ENCODE data around the gene NOL3. TPM values are rescaled to one million over a fixed set of nuclear protein-coding genes. Genes with fewer than 3 reads are reported as not detected.

NOL3 gene
- total and polyA plus RNA-seq, 2 of the 13 experiments (the other 11 are each of a cell fraction or from before 2014, with no cell fraction given), result 5.7 to 20.5 TPM

GRCh38 chr16:67184453-67184994 is 14.2 kb downstream of the NOL3 start (continued):
- TF ChIP-seq TOPORS (CRISPR knock-in tag; IDR thresholded peaks at IDR 0.05), result 0 out of 2 replicates have a peak, but pooled peaks have one; percentile 3
- no peak for TF ChIP-seq ZBTB42 (CRISPR knock-in tag; IDR thresholded peaks at IDR 0.05)
- TF ChIP-seq CCDC6 (CRISPR knock-in tag; IDR thresholded peaks at IDR 0.05), result no peak
- no peak for TF ChIP-seq ZNF761 (CRISPR knock-in tag; conservative IDR thresholded peaks at IDR 0.05)
- TF ChIP-seq PHF5A (CRISPR knock-in tag; IDR thresholded peaks at IDR 0.05; ENCODE audit: low read depth, unreplicated experiment), result no peak
- no peak for TF ChIP-seq NCOA2 (CRISPR knock-in tag; IDR thresholded peaks at IDR 0.05)
- peak; percentile 12 for TF ChIP-seq ZSCAN21 (CRISPR knock-in tag; IDR thresholded peaks at IDR 0.05; ENCODE audit: borderline replicate concordance)
- TF ChIP-seq SOX6 (IDR thresholded peaks at IDR 0.05), result no peak
- TF ChIP-seq SOX6 (CRISPR knock-in tag; IDR thresholded peaks at IDR 0.05), result no peak
- TF ChIP-seq, protein P1, sequence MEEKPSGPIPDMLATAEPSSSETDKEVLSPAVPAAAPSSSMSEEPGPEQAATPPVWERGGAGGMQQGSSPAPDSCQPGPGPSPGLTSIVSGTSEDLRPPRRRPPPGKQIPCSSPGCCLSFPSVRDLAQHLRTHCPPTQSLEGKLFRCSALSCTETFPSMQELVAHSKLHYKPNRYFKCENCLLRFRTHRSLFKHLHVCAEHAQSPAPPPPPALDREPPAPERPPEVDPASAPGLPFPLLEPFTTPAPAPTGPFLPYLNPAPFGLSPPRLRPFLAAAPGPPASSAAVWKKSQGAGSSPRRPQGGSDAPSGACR (CRISPR knock-in tag; IDR thresholded peaks at IDR 0.05), result no peak
- no peak for TF ChIP-seq ZBTB46 (CRISPR knock-in tag; IDR thresholded peaks at IDR 0.05; ENCODE audit: borderline replicate concordance)
- TF ChIP-seq ZNF446 (CRISPR knock-in tag; IDR thresholded peaks at IDR 0.05), result peak; percentile 97
- no peak for TF ChIP-seq ARID3A (IDR thresholded peaks at IDR 0.05; ENCODE audit: low read depth, low read length)
- no peak for TF ChIP-seq SP4 (CRISPR knock-in tag; IDR thresholded peaks at IDR 0.05)
- no peak for TF ChIP-seq HOMEZ (CRISPR knock-in tag; IDR thresholded peaks at IDR 0.05; ENCODE audit: low read depth)
- 0 out of 2 replicates have a peak, but pooled peaks have one; percentile 14 for TF ChIP-seq IRX3 (CRISPR knock-in tag; IDR thresholded peaks at IDR 0.05; ENCODE audit: borderline replicate concordance, low read depth)
- no peak for TF ChIP-seq ELF3 (CRISPR knock-in tag; IDR thresholded peaks at IDR 0.05)
- TF ChIP-seq ZNF629 (CRISPR knock-in tag; conservative IDR thresholded peaks at IDR 0.05), result 0 out of 2 replicates have a peak, but pooled peaks have one; percentile 3
- TF ChIP-seq TEAD2 (CRISPR knock-in tag; IDR thresholded peaks at IDR 0.05), result no peak
- 0 out of 2 replicates have a peak, but pooled peaks have one; percentile 32 for TF ChIP-seq ZNF616 (CRISPR knock-in tag; IDR thresholded peaks at IDR 0.05; ENCODE audit: low read depth)
- TF ChIP-seq ZNF558 (CRISPR knock-in tag; IDR thresholded peaks at IDR 0.05; ENCODE audit: borderline replicate concordance), result no peak; the same call in 1 of the 2 replicates
- TF ChIP-seq ZNF563 (CRISPR knock-in tag; IDR thresholded peaks at IDR 0.05), result peak; percentile 32; the same call in 1 of the 2 replicates
- TF ChIP-seq FOXP1 (IDR thresholded peaks at IDR 0.05), result no peak
- TF ChIP-seq FOXP1 (CRISPR knock-in tag; IDR thresholded peaks at IDR 0.05), result no peak
- TF ChIP-seq SUZ12 (IDR thresholded peaks at IDR 0.05; ENCODE audit: low read depth, low read length), result no peak
- TF ChIP-seq ZSCAN29 (CRISPR knock-in tag; conservative IDR thresholded peaks at IDR 0.05), result no peak
- TF ChIP-seq ADNP (CRISPR knock-in tag; IDR thresholded peaks at IDR 0.05), result no peak
- TF ChIP-seq U2AF1 (optimal IDR thresholded peaks at IDR 0.05; ENCODE audit: low read depth, low read length), result no peak
